Central memory CD8-positive, alpha-beta T cell (primary cell): ENCODE measurements around the gene FLT3.
"Not testable (repeated sequence)": the region's sequence is repeated elsewhere in the genome, so short reads cannot be mapped to it uniquely, and the experiment has no call there.

Source experiments
- ATAC-seq: fragments of 150-1000 bp; cut with Tn5 transposase; replicated peaks from 2 replicates; pipeline ENCODE4 v1.10.0; 2022; ENCODE audit warnings: mild to moderate bottlenecking, moderate FRiP score, moderate number of reproducible peaks; ENCODE audit not compliant: poor library complexity, severe bottlenecking; ENCODE audit errors: extremely low read depth
- DNase-seq, 2 donors: peaks; one replicate each; pipeline ENCODE4 v3.0.0; 2021; ENCODE audit warnings: low spot score in 2 of 2
- H3K27ac Mint-ChIP-seq: one replicate; pipeline ENCODE4 v1.8.0; 2022; ENCODE audit warnings: low read depth, mild to moderate bottlenecking, moderate library complexity, mixed read lengths
- H3K27me3 Mint-ChIP-seq: one replicate; pipeline ENCODE4 v1.8.0; 2022; ENCODE audit warnings: mixed read lengths
- H3K36me3 Mint-ChIP-seq: one replicate; pipeline ENCODE4 v1.8.0; 2022; ENCODE audit warnings: mild to moderate bottlenecking, moderate library complexity, mixed read lengths; ENCODE audit not compliant: insufficient read depth
- H3K4me1 Mint-ChIP-seq: one replicate; pipeline ENCODE4 v1.8.0; 2022; ENCODE audit warnings: mixed read lengths
- H3K4me3 Mint-ChIP-seq: one replicate; pipeline ENCODE4 v1.8.0; 2022; ENCODE audit warnings: mild to moderate bottlenecking, moderate library complexity, mixed read lengths
- H3K9me3 Mint-ChIP-seq: one replicate; pipeline ENCODE4 v1.8.0; 2022; ENCODE audit warnings: mixed read lengths

Gene FLT3

DNA sequence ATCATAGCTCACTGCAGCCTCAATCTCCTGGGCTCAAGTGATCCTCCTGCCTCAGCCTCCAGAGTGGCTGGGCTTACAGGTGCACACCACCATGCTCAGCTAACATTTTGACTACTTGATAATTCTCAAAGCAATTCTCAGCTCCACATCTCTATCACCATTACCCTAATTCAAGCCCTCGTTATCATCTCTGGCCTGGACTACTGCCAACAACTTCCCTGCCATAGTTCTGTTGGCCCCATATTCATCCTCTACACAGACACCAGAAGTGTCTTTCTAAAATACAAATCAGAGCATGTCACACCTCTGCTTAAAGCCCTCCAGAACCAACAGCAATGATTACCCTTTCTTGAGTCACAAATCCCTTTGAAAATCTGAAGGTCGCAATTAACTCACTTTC, 7.9 kb downstream of the FLT3 start:
- DNase-seq (no peak), ATAC-seq (no peak)
- Mint-ChIP-seq H3K27me3 (peaks cover 58% of the 10 kb centered on the region), H3K9me3 (no peaks in the 10 kb centered on the region), H3K4me1 (no peaks in the 10 kb centered on the region), H3K36me3 (peaks cover 2% of the 10 kb centered on the region), H3K27ac (no peak overlapping the region), H3K4me3 (no peak overlapping the region)

DNA sequence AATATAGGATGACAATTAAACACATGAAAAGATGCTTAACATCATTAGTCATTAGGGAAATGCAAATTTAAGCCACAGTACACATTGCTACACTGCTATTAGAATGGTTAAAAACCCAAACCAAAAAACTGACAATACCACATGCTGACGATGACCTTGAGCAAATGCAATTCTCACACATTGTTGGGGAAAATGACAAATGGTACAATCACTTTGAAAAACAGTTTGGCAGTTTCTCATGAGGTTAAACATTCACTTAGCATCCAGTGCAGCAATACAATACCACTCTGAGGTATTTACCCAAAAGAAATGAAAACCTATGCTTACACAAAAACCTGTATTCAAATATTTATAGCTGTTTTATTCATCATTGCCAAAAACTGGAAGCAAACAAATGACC, 11.3 kb downstream of the FLT3 start:
- H3K36me3 Mint-ChIP-seq = peaks cover 2% of the 10 kb centered on the region

GRCh38 chr13:28077820-28078219, 22.6 kb downstream of the FLT3 start:
- H3K27me3 Mint-ChIP-seq, H3K9me3 Mint-ChIP-seq, H3K4me1 Mint-ChIP-seq, ATAC-seq, DNase-seq, H3K4me3 Mint-ChIP-seq, H3K36me3 Mint-ChIP-seq, H3K27ac Mint-ChIP-seq: not testable (repeated sequence)

More for the DNA sequence above, 11.3 kb downstream of the FLT3 start:
- H3K4me3 Mint-ChIP-seq = no peak overlapping the region
- H3K9me3 Mint-ChIP-seq = no peaks in the 10 kb centered on the region
- no peak overlapping the region for H3K27ac Mint-ChIP-seq
- H3K4me1 Mint-ChIP-seq = no peaks in the 10 kb centered on the region
- DNase-seq (no peak), ATAC-seq (no peak)
- peaks cover 48% of the 10 kb centered on the region for H3K27me3 Mint-ChIP-seq

DNA sequence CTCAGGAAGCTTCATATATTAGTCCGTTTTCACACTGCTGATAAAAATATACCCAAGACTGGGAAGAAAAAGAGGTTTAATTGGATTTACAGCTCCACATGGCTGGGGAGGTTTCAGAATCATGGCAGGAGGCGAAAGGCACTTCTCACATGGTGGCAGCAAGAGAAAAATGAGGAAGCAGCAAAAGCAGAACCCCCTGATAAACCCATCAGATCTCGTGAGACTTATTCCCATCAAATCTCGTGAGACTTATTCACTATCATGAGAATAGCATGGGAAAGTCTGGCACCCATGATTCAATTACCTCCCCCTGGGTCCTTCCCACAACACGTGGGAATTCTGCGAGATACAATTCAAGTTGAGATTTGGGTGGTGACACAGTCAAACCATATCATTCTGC, 23.1 kb downstream of the FLT3 start:
- Mint-ChIP-seq H3K4me3 (no peak overlapping the region), H3K27ac (no peak overlapping the region), H3K36me3 (peaks cover 1% of the 10 kb centered on the region), H3K9me3 (no peaks in the 10 kb centered on the region), H3K27me3 (no peaks in the 10 kb centered on the region), H3K4me1 (no peaks in the 10 kb centered on the region)
- DNase-seq = no peak
- no peak for ATAC-seq

GRCh38 chr13:28071424-28071823, 29.0 kb downstream of the FLT3 start:
- Mint-ChIP-seq H3K4me1 (peaks cover 4% of the 10 kb centered on the region), H3K36me3 (peaks cover 1% of the 10 kb centered on the region), H3K27ac (no peak overlapping the region), H3K9me3 (no peaks in the 10 kb centered on the region), H3K4me3 (no peak overlapping the region), H3K27me3 (peaks cover 11% of the 10 kb centered on the region)
- no peak for ATAC-seq
- no peak for DNase-seq

- H3K36me3 Mint-ChIP-seq = no peaks in the 10 kb centered on the region
- ATAC-seq = no peak
Measured at GRCh38 chr13:28067491-28067890, 32.9 kb downstream of the FLT3 start.

DNA sequence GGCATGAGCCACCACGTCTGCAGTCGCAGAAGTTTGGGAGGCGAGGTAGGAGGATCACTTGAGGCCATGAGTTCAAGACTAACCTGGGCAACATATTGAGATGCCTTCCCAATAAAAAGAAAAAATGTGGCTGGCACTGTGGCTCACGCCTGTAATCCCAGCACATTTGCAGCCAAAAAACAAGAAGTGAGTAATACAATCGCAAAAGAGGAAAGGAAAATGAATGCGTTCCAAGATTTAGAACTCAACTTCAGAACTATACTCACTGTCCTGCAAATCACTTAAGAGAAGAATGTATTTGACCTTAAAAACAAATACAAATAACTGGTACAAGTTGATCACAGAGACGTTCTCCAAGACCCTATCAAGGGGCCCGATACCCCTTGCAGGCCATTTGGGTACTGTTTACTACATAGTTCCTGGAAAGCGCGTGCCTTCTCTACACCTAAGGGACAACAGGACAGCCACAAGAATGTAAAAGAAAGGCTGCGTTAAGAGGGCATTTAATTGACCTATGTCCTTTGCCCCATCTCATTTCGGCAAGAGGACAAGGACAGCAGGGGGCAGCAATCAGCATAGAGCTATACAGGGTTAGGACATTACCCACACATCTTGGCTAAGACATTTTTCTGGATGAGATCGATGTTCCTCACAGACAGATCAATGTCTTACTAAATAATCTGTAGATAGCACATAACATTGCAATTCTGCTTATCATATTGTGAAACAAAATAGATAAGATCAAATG, 41.3 kb downstream of the FLT3 start:
- DNase-seq = no peak
- Mint-ChIP-seq H3K36me3 (no peaks in the 10 kb centered on the region), H3K4me1 (no peaks in the 10 kb centered on the region), H3K27ac (no peak overlapping the region), H3K27me3 (peaks cover 35% of the 10 kb centered on the region), H3K9me3 (no peaks in the 10 kb centered on the region), H3K4me3 (no peak overlapping the region)
- no peak for ATAC-seq

More at GRCh38 chr13:28067491-28067890, 32.9 kb downstream of the FLT3 start:
- Mint-ChIP-seq H3K4me3 (no peak overlapping the region), H3K27ac (no peak overlapping the region), H3K4me1 (peaks cover 4% of the 10 kb centered on the region), H3K9me3 (no peaks in the 10 kb centered on the region), H3K27me3 (peaks cover 11% of the 10 kb centered on the region)
- no peak for DNase-seq

DNA sequence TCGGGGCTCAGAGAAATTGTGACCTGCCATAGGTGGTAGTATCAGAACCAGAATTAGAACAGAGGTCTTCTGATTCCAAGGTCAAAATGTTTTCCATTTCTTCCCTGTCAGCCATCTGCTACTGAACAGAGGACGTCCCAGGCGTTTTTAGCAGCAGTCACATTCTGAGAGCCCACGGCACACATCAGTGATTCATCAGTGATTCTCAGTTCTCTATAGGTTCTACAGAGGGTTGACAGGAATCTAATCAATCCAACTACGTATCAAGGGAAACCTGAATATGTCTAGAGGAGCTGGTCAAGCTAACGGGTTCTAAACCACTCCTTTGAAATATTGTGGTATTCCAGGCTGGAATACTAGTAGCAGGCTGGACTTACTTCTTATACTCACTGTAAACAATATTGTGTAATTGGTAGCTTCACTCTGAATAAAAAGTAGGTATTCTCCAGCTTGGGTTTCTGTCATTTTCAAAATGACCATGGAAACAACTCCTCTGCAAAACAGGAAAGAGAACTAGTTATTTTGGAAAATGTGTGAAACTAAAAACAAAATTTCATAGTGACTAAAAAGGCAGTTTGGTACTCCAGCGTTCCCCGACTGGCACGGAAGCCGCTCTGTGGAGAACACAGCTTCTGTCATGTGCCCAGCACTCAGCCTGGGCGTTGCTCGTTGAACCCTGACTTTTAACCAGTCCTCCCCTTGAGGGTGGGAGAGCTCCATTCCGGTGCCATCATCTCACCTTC, 43.2 kb downstream of the FLT3 start:
- Mint-ChIP-seq H3K27me3 (peaks cover 38% of the 10 kb centered on the region), H3K4me3 (no peak overlapping the region), H3K9me3 (no peaks in the 10 kb centered on the region), H3K36me3 (no peaks in the 10 kb centered on the region), H3K27ac (no peak overlapping the region), H3K4me1 (no peaks in the 10 kb centered on the region)
- ATAC-seq = no peak
- DNase-seq = no peak

DNA sequence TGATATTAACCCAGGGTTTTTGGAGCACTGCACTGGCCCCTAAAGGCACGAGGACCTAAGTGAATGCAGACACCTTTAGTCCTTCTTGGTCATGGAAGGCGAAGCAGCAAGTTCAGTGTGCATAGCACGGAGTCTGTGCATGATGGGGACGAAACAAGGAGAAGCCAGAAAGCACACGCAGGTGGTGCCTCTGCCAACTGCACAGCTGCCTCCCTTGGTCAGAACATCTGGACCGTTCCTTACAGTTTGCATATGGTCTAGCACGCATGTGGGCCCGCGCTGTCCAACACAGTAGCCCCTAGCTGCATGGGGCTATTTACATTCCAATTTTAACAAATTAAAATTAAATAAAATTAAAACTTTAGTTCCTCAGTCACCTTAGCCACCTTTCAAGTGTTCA, 44.0 kb downstream of the FLT3 start:
- ATAC-seq = no peak
- DNase-seq = no peak
- peaks cover 1% of the 10 kb centered on the region for H3K36me3 Mint-ChIP-seq
- H3K9me3 Mint-ChIP-seq = no peaks in the 10 kb centered on the region
- H3K4me3 Mint-ChIP-seq = no peak overlapping the region
- H3K4me1 Mint-ChIP-seq = no peaks in the 10 kb centered on the region
- H3K27ac Mint-ChIP-seq = no peak overlapping the region
- peaks cover 38% of the 10 kb centered on the region for H3K27me3 Mint-ChIP-seq

GRCh38 chr13:28055357-28055756, 45.0 kb downstream of the FLT3 start:
- Mint-ChIP-seq H3K36me3 (peaks cover 2% of the 10 kb centered on the region), H3K9me3 (no peaks in the 10 kb centered on the region), H3K27ac (no peak overlapping the region), H3K4me1 (no peaks in the 10 kb centered on the region), H3K4me3 (no peak overlapping the region), H3K27me3 (peaks cover 38% of the 10 kb centered on the region)
- ATAC-seq = no peak
- no peak for DNase-seq

DNA sequence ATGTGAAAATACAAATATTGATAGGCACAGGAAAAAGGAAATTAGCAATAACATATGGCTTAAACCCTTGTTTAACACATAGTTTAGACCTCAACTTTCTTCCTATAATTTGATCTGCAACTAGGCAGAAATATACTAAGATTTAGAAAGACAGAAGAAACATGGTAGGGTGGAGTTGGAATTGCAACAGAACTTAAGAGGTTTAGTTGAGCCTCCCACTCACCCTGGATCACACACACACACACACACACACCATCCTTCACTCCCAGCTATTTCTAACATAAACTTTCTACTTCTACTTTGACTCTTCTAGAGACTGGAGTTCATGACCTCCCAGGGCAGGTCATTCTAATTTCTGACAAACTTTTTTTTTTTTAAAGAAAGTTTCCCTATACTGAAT, 47.4 kb downstream of the FLT3 start:
- Mint-ChIP-seq H3K27me3 (peaks cover 29% of the 10 kb centered on the region), H3K27ac (no peak overlapping the region), H3K9me3 (no peaks in the 10 kb centered on the region), H3K4me1 (no peaks in the 10 kb centered on the region), H3K4me3 (no peak overlapping the region), H3K36me3 (peaks cover 2% of the 10 kb centered on the region)
- no peak for ATAC-seq
- no peak for DNase-seq

DNA sequence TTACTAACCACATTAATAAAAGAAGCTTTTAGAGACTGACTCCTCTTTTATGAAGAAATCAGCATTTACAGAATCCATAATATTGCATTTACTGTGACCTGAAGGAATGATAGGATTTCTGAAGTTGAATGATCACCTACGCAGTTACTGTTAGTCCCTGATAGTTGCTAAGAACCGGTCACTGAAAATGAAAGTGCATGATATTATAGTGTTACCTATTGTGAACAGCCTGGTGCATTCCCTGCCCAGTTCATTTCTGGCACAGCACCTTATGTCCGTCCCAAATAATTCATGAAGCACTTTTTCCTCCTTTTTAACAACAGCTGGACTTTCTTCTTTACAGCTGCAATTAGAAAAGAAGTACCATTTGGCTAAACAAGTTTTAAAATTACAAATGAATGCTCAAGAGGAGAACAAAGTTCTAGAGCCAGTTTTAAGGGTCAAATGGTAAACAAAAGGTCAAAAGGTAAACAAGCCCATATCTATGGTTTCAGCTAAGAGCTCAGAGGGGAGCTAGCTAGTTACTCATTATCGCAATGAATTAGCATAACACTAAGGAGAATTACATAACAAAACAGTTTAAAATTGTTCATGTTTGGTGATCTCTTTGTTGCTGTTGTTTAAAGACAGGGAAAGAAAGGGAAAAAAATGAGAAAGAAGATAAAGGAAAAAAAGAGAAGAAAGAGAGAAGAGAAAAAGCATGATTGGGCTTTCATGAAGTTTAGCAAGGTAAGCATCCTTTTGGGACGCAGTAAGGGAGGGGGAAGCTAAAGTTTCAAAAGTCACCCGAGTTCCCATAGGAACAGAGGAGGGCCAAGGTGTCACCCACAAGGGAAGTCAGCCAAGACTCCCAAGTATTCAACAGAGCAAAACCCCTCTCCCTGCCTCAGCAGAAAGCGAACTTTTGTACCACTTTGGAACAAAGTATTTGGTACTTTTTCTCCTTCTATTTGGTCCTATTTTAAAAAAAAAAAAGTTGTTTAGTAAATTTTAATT, 50.2 kb downstream of the FLT3 start:
- Mint-ChIP-seq H3K27ac (no peak overlapping the region), H3K27me3 (peaks cover 18% of the 10 kb centered on the region), H3K4me3 (no peak overlapping the region), H3K9me3 (no peaks in the 10 kb centered on the region), H3K36me3 (peaks cover 2% of the 10 kb centered on the region), H3K4me1 (no peaks in the 10 kb centered on the region)
- DNase-seq (no peak), ATAC-seq (no peak)
